ENCODE measurements around the gene CD302.

- TF ChIP-seq EP300 (IDR thresholded peaks at IDR 0.05; ENCODE audit: low read depth) = no peak
- TF ChIP-seq CTCF (IDR thresholded peaks at IDR 0.05) = no peak
These were observed 824 bp downstream of the CD302 start for GRCh38 chr2:159797225-159797542.

Data from transverse colon (tissue), 3 donors.